DOHH2 (cell line): Measurements from ENCODE around the gene CENPM.
A peak's percentile ranks its signal among the peaks of the same experiment; 100 is the strongest.

Source experiments
- CTCF ChIP-seq: fragments of 200-600 bp; sonication (generic); IDR thresholded peaks from one replicate; pipeline ENCODE4 v1.5.1; 2014; ENCODE audit warnings: antibody characterized with exemption, mild to moderate bottlenecking, low read depth, low read length; ENCODE audit not compliant: poor library complexity, severe bottlenecking
- EZH2phosphoT487 ChIP-seq: fragments of 200-600 bp; sonication (generic); IDR thresholded peaks from 2 replicates; pipeline ENCODE4 v1.6.1; 2017; ENCODE audit warnings: borderline replicate concordance, mild to moderate bottlenecking, antibody characterized with exemption, low read length, moderate library complexity, mixed read lengths

DNA sequence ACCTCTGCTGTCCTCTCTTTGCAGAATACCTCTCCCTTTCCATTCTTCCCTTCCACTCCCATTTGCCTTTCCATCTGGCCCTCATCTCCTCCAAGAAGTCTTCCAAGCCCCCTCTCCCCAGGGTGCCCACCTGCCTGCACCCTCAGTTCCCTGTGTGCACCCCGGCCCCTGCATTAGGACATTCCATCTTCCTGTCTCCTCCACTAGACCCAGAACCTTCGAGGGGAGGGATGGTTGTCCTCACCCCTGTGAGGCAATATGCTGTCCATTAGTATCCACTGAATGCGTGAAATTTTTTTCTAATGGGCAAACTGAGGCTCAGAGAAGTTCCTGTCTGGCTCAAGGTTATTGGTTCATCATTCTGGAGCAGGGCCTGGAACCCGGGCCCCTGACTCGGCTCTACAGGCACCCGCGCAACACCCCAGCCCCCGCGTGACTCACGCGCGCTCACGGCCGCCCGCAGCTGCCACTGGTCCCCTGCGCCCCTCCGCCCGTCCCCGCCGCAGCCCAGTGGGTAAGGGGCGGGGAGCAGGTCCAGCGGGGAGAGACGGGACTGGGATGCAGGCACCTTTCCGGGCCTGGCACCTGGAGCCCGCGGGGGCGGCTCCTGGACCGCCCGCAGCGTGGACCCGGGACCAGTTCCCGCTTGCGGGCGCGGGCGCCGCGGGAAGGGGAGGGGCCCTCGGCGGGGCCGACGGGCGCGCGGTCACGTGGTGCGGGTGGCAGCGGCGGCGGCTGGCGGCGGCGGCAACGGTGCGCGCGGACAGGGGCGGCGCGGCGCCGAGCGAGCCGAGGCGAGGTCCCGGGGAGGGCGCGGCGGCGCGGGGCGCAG, 29.3 kb upstream of the CENPM start:
- no peak for TF ChIP-seq CTCF
- peak; percentile 36; the same call in 1 of the 2 replicates for TF ChIP-seq EZH2phosphoT487
